HCT116 (cell line): ENCODE results near the gene EMSY. TPM values are rescaled to one million over a fixed set of nuclear protein-coding genes. Genes with fewer than 3 reads are reported as not detected.

Experiments
- ATAC-seq: fragments of 200-7000 bp; cut with Tn5 transposase; 2 replicates; pipeline ENCODE4 v1.9.1; 2020; ENCODE audit warnings: mild to moderate bottlenecking, moderate library complexity
- BruUV-seq: library from RNA; stranded (reverse); fragments of 400-500 nt; replicated peaks from 2 replicates; lab custom pipeline; 2021; lab: Mats Ljungman, UMichigan
- CTCF ChIA-PET: fragments of 300-600 bp; sonication (Branson Sonifier 250); formaldehyde crosslinking; loops from one replicate; lab custom pipeline; 2021; ENCODE audit warnings: antibody characterized with exemption; lab: Charles Lee
- POLR2A ChIA-PET: fragments of 300-600, 350-600 bp; sonication (Branson Sonifier 250); formaldehyde crosslinking; loops from one replicate; lab custom pipeline; 2021; ENCODE audit warnings: antibody characterized with exemption; lab: Charles Lee
- RAD21 ChIA-PET, 2 experiments: fragments of 300-600 bp; sonication (Branson Sonifier 250); formaldehyde crosslinking; loops; one replicate each; lab custom pipeline; 2023; ENCODE audit warnings: low total read pairs in 2 of 2; ENCODE audit not compliant: uncharacterized antibody in 2 of 2, unreplicated experiment in 2 of 2, low non-redundant PET in 1 of 2; lab: Charles Lee
- DNase-seq: peaks from one replicate; pipeline ENCODE4 v3.0.0-alpha.2; 2010; ENCODE audit warnings: low read depth, low spot score
- H2AFZ ChIP-seq: fragments of 200-600 bp; shearing (Covaris generic), sonication (generic); 2 replicates; pipeline ENCODE4 v1.6.1; 2017; ENCODE audit warnings: low read depth, mixed run types, mixed read lengths, antibody characterized with exemption, low read length; ENCODE audit not compliant: poor library complexity, severe bottlenecking
- H3K27ac ChIP-seq: 2 replicates; pipeline ENCODE4 v1.5.1; 2012; ENCODE audit warnings: low read depth, low read length
- H3K27me3 ChIP-seq: fragments of 200-600 bp; sonication (generic); 2 replicates; pipeline ENCODE4 v1.6.1; 2016; ENCODE audit warnings: mixed run types, low read length, mixed read lengths; ENCODE audit not compliant: insufficient read depth
- H3K36me3 ChIP-seq, 2 experiments: fragments of 200-500 bp in 1 of 2; fragments of 200-600 bp in 1 of 2; sonication (Bioruptor generic) in 1 of 2; sonication (generic) in 1 of 2; 2 replicates each; pipeline versions ENCODE4 v1.5.1 to v1.6.1; 2014 to 2016; ENCODE audit warnings: low read length in 2 of 2, inconsistent platforms in 1 of 2, mixed read lengths in 1 of 2, mixed run types in 1 of 2; ENCODE audit not compliant: insufficient read depth in 2 of 2, control insufficient read depth in 1 of 2
- H3K4me1 ChIP-seq, 2 experiments: fragments of 200-600 bp in 1 of 2; sonication (generic) in 1 of 2; 2 replicates each; pipeline versions ENCODE4 v1.5.1 to v1.6.1; 2012 to 2017; ENCODE audit warnings: low read length in 2 of 2, inconsistent platforms in 1 of 2, mild to moderate bottlenecking in 1 of 2, mixed read lengths in 1 of 2, mixed run types in 1 of 2, moderate library complexity in 1 of 2; ENCODE audit not compliant: insufficient read depth in 2 of 2, control insufficient read depth in 1 of 2
- H3K4me2 ChIP-seq: fragments of 200-600 bp; sonication (generic); 2 replicates; pipeline ENCODE4 v1.6.1; 2017; ENCODE audit warnings: mixed run types, low read length, mixed read lengths
- H3K4me3 ChIP-seq, 2 experiments: fragments of 200-600 bp in 1 of 2; sonication (generic) in 1 of 2; replicated peaks in 1 of 2; 2 replicates each; pipeline ENCODE4 v1.5.1; 2011 to 2016; ENCODE audit warnings: low read length in 2 of 2, control low read depth in 1 of 2, low read depth in 1 of 2, mild to moderate bottlenecking in 1 of 2, mixed read lengths in 1 of 2, mixed run types in 1 of 2
- H3K79me2 ChIP-seq: fragments of 200-600 bp; sonication (generic); 2 replicates; pipeline ENCODE4 v1.6.1; 2017; ENCODE audit warnings: mild to moderate bottlenecking, mixed run types, low read length, moderate library complexity, mixed read lengths; ENCODE audit not compliant: insufficient read depth
- H3K9ac ChIP-seq: fragments of 200-600 bp; sonication (generic); 2 replicates; pipeline ENCODE4 v1.6.1; 2016; ENCODE audit warnings: low read length, mixed read lengths
- H3K9me2 ChIP-seq: fragments of 200-600 bp; sonication (generic), shearing (Covaris generic); 2 replicates; pipeline ENCODE4 v1.6.1; 2017; ENCODE audit warnings: mixed run types, mild to moderate bottlenecking, moderate library complexity; ENCODE audit not compliant: insufficient read depth
- H3K9me3 ChIP-seq, 2 experiments: fragments of 200-500 bp in 1 of 2; fragments of 200-600 bp in 1 of 2; sonication (Bioruptor generic) in 1 of 2; sonication (generic) in 1 of 2; 2 replicates each; pipeline ENCODE4 v1.6.1; 2014 to 2017; ENCODE audit warnings: low read length in 2 of 2, mixed read lengths in 2 of 2, inconsistent platforms in 1 of 2, low read depth in 1 of 2, mild to moderate bottlenecking in 1 of 2, mixed run types in 1 of 2, moderate library complexity in 1 of 2; ENCODE audit not compliant: control insufficient read depth in 1 of 2, insufficient read depth in 1 of 2
- H4K20me1 ChIP-seq: fragments of 200-600 bp; sonication (generic), shearing (Covaris generic); 2 replicates; pipeline ENCODE4 v1.6.1; 2017; ENCODE audit warnings: mixed run types, mild to moderate bottlenecking, moderate library complexity; ENCODE audit not compliant: insufficient read depth
- CBX3 ChIP-seq: IDR thresholded peaks from 2 replicates; pipeline ENCODE4 v1.6.1; 2012; ENCODE audit warnings: low read depth
- CEBPB ChIP-seq: IDR thresholded peaks from 2 replicates; pipeline ENCODE4 v1.6.1; 2012; ENCODE audit warnings: low read depth
- ELF1 ChIP-seq: IDR thresholded peaks from 2 replicates; pipeline ENCODE4 v1.6.1; 2012; ENCODE audit warnings: low read depth, borderline replicate concordance
- EZH2 ChIP-seq: fragments of 200-600 bp; sonication (generic); IDR thresholded peaks from 2 replicates; pipeline ENCODE4 v1.6.1; 2017; ENCODE audit warnings: antibody characterized with exemption, mixed run types
- FOSL1 ChIP-seq: IDR thresholded peaks from 2 replicates; pipeline ENCODE4 v1.6.1; 2012; ENCODE audit warnings: low read depth
- POLR2AphosphoS5 ChIP-seq: IDR thresholded peaks from 2 replicates; pipeline ENCODE4 v1.6.1; 2011; ENCODE audit warnings: mild to moderate bottlenecking, low read depth, low read length, moderate library complexity
- RAD21 ChIP-seq: IDR thresholded peaks from 2 replicates; pipeline ENCODE4 v1.6.1; 2012; ENCODE audit warnings: low read depth, mild to moderate bottlenecking
- SIN3A ChIP-seq: IDR thresholded peaks from 2 replicates; pipeline ENCODE4 v1.6.1; 2012; ENCODE audit warnings: low read depth
- SRF ChIP-seq: IDR thresholded peaks from 2 replicates; pipeline ENCODE4 v1.6.1; 2012; ENCODE audit warnings: low read depth
- ZFX ChIP-seq: fragments of 450-650 bp; IDR thresholded peaks from 2 replicates; pipeline ENCODE4 v1.6.1; 2017
- ZNF274 ChIP-seq: fragments of 200-500 bp; sonication (Bioruptor generic); IDR thresholded peaks from 2 replicates; pipeline ENCODE4 v1.6.1; 2014; ENCODE audit warnings: mild to moderate bottlenecking, low read depth, low read length, inconsistent platforms
- intact Hi-C: fragments of 100-400 bp; cut with micrococcal nuclease; formaldehyde crosslinking; loops from 2 replicates; pipeline ENCODE4 v1.10.0; 2022
- total RNA-seq: library from RNA; stranded (reverse); gene quantifications from one replicate; pipeline ENCODE4 v1.2.1, GENCODE V29; 2021; ENCODE audit not compliant: unreplicated experiment
- TF ChIP-seq, protein P1 (sequence below), 3 experiments: fragments of 200-600 bp in 1 of 3; sonication (generic) in 1 of 3; IDR thresholded peaks in 2 of 3; conservative IDR thresholded peaks in 1 of 3; 2 replicates each; pipeline ENCODE4 v1.5.1; 2012 to 2017; ENCODE audit warnings: low read depth in 2 of 3, low read length in 2 of 3, antibody characterized with exemption in 1 of 3, borderline replicate concordance in 1 of 3, control low read depth in 1 of 3, mild to moderate bottlenecking in 1 of 3, mixed read lengths in 1 of 3, mixed run types in 1 of 3, moderate library complexity in 1 of 3; ENCODE audit not compliant: insufficient read depth in 1 of 3

EMSY gene
- total RNA-seq, 1 experiment from 2014 or later = 22.7 TPM

DNA sequence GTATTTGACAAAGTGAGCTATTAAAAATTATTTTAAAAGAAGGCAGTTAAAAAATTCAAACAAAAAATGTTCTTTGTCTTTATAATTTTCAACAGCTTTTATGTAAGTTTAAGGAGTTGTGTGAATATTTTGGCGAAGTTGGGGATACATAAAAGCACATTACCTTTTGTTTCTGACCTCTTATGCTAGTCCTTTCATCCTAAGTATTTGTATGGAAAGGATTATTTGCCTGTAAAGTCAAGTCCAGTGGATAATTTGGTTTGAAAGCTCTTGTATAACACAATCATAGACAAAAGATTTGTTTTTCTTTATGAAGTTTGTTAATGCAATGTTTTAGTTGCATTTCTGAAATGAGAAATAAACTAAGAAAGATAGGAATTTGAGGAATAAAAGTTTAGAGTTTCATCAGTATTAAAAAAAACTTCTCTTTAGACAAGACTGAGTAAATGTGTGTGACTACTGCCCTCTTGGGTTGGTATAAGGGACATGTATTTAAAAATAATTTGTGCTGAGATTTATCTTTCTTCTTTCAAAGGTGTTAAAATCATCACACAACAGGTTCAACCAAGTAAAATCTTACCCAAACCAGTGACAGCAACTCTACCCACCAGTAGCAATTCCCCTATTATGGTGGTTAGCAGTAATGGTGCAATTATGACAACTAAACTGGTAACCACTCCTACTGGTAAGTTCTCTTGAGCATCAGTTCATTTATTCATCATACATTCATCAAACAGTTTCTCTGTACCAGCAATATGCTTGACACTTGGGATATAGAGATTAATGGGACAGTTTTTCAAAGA lies 68.2 kb downstream of the EMSY start:
- H2AFZ ChIP-seq = no peak overlapping the region
- intact Hi-C loops = loop anchor here (1.0 to 10.0 kb wide), 4 partner anchors 138 to 616 kb away; no protein-coding TSS in a partner anchor
- no TSS peak for BruUV-seq
- no peaks in the 10 kb centered on the region for H3K9me3 ChIP-seq
- DNase-seq = peak; percentile 16
- RAD21 ChIA-PET = interaction anchor here in 1 of 2 experiments (0.9 kb wide), 1 partner anchor 305 kb away, joined by 3 read pairs; no protein-coding TSS in a partner anchor
- no peaks in the 10 kb centered on the region for H3K79me2 ChIP-seq
- no peaks in the 10 kb centered on the region for H3K27me3 ChIP-seq
- peak; percentile 63 for TF ChIP-seq RAD21
- TF ChIP-seq CBX3 = no peak
- TF ChIP-seq, protein P1, sequence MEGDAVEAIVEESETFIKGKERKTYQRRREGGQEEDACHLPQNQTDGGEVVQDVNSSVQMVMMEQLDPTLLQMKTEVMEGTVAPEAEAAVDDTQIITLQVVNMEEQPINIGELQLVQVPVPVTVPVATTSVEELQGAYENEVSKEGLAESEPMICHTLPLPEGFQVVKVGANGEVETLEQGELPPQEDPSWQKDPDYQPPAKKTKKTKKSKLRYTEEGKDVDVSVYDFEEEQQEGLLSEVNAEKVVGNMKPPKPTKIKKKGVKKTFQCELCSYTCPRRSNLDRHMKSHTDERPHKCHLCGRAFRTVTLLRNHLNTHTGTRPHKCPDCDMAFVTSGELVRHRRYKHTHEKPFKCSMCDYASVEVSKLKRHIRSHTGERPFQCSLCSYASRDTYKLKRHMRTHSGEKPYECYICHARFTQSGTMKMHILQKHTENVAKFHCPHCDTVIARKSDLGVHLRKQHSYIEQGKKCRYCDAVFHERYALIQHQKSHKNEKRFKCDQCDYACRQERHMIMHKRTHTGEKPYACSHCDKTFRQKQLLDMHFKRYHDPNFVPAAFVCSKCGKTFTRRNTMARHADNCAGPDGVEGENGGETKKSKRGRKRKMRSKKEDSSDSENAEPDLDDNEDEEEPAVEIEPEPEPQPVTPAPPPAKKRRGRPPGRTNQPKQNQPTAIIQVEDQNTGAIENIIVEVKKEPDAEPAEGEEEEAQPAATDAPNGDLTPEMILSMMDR (IDR thresholded peaks at IDR 0.05 in 2 of 3, conservative IDR thresholded peaks at IDR 0.05 in 1 of 3; ENCODE audit: borderline replicate concordance in 1 of 3, insufficient read depth in 1 of 3, low read depth in 2 of 3, low read length in 2 of 3) = peak; percentile 29 to 63 (median 31); a peak in 5 of 6 replicates
- no peak for TF ChIP-seq SRF
- TF ChIP-seq, all 23 proteins: peak for 2
- H3K4me1 ChIP-seq = no peaks in the 10 kb centered on the region
- ATAC-seq = peak; percentile 54; the same call in 1 of the 2 replicates
- H3K4me3 ChIP-seq = no peak overlapping the region
- ChIA-PET CTCF (interaction anchor here (0.7 to 1.5 kb wide), 8 partner anchors 10 to 617 kb away, joined by 3 to 13 read pairs (median 4); no protein-coding TSS in a partner anchor), POLR2A (no interaction called here)
- H4K20me1 ChIP-seq = no peaks in the 10 kb centered on the region
- H3K9me2 ChIP-seq = no peaks in the 10 kb centered on the region
- no peak overlapping the region for H3K9ac ChIP-seq
- peaks cover 0 to 9% of the 10 kb centered on the region in 2 experiments; a peak in 2 of 4 replicates for H3K36me3 ChIP-seq
- H3K4me2 ChIP-seq = no peak overlapping the region
- no peak overlapping the region for H3K27ac ChIP-seq

DNA sequence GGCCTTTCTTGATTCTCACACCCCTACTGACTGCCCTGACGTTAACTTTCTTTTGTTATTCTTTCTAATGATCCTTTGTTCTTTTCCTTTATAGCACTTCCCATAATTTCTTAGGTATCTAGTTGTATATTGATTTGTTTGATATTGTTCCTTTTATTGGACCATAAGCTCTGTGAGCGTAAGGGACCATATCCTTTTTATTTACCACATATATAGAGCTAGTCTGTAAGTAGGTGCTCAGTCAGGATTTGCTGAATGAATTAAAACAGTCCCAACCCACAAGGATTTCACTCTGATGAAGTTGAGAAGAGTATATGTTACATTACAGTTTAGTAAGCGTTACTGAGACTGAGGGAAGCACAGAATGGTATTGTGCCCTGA lies 68.8 kb downstream of the EMSY start:
- POLR2A ChIA-PET = no interaction called here
- DNase-seq = no peak
- no peak overlapping the region for H3K27ac ChIP-seq
- H2AFZ ChIP-seq = no peak overlapping the region
- no peaks in the 10 kb centered on the region for H3K4me1 ChIP-seq
- no TSS peak for BruUV-seq
- intact Hi-C loops = loop anchor here (1.0 to 10.0 kb wide), 4 partner anchors 139 to 616 kb away; no protein-coding TSS in a partner anchor
- peaks cover 0 to 9% of the 10 kb centered on the region in 2 experiments; a peak in 2 of 4 replicates for H3K36me3 ChIP-seq
- H3K9me3 ChIP-seq = no peaks in the 10 kb centered on the region
- H3K4me2 ChIP-seq = no peak overlapping the region
- H3K79me2 ChIP-seq = no peaks in the 10 kb centered on the region
- no peak overlapping the region for H3K4me3 ChIP-seq
- H3K9ac ChIP-seq = no peak overlapping the region
- CTCF ChIA-PET = interaction anchor here (0.7 kb wide), 1 partner anchor 306 kb away, joined by 5 read pairs; no protein-coding TSS in a partner anchor
- H3K9me2 ChIP-seq = no peaks in the 10 kb centered on the region
- no peaks in the 10 kb centered on the region for H4K20me1 ChIP-seq
- no peaks in the 10 kb centered on the region for H3K27me3 ChIP-seq
- no peak for TF ChIP-seq SRF
- TF ChIP-seq ZFX = no peak
- TF ChIP-seq EZH2 = no peak
- no peak for TF ChIP-seq ZNF274
- TF ChIP-seq FOSL1 = no peak
- no peak for TF ChIP-seq CEBPB
- TF ChIP-seq ELF1 = no peak
- no peak for TF ChIP-seq SIN3A
- no peak for TF ChIP-seq POLR2AphosphoS5
- TF ChIP-seq, all 23 proteins: peak for 0
- RAD21 ChIA-PET = no interaction called here
- no peak for ATAC-seq
